Right cardiac atrium (tissue), 5 donors: ENCODE results near the gene AP3S2. TPM values are rescaled to one million over a fixed set of nuclear protein-coding genes. Genes with fewer than 3 reads are reported as not detected.
"Not testable (repeated sequence)": the region's sequence is repeated elsewhere in the genome, so short reads cannot be mapped to it uniquely, and the experiment has no call there.

Experiments used
- ATAC-seq, 2 donors: fragments of 200-7000 bp; cut with Tn5 transposase; one replicate each; pipeline versions ENCODE4 v1.8.0 to v1.9.1; 2020; ENCODE audit warnings: moderate library complexity in 2 of 2, mild to moderate bottlenecking in 1 of 2
- DNase-seq, 3 donors: peaks; one replicate each; pipeline ENCODE4 v3.0.0-alpha.2; 2020
- H3K27ac ChIP-seq: one replicate; pipeline ENCODE4 v1.5.1; 2013; ENCODE audit warnings: mild to moderate bottlenecking, low read length, control low read depth, moderate library complexity
- H3K27me3 ChIP-seq: one replicate; pipeline ENCODE4 v1.6.1; 2013; ENCODE audit not compliant: control insufficient read depth, insufficient read depth
- H3K4me1 ChIP-seq: one replicate; pipeline ENCODE4 v1.6.1; 2013; ENCODE audit warnings: low read length; ENCODE audit not compliant: control insufficient read depth, insufficient read depth
- H3K4me3 ChIP-seq: one replicate; pipeline ENCODE4 v1.5.1; 2013; ENCODE audit warnings: low read length, control low read depth
- H3K9me3 ChIP-seq: one replicate; pipeline ENCODE4 v1.6.1; 2013; ENCODE audit warnings: low read length; ENCODE audit not compliant: control insufficient read depth
- WGBS: extraction: QIAGEN DNeasy Blood & Tissue Kit; methylation state at CpG from one replicate; pipeline ENCODE4 v1.1.7; 2013; 5-methylcytosine and 5-hydroxymethylcytosine counted together
- intact Hi-C, 4 donors: fragments of 100-400 bp; cut with DNase I; formaldehyde crosslinking; loops; one replicate each; pipeline versions ENCODE4 v1.11.0 to v1.14.0; 2022 to 2023
- long read RNA-seq, 4 donors: library from polyadenylated mRNA; unstranded; transcript quantifications; one replicate each; pipeline ENCODE4 v2.0.0, GENCODE V29; 2020 to 2021
- polyA plus RNA-seq: library from polyadenylated mRNA; stranded (reverse); fragments of 200-250 nt; gene quantifications from one replicate; pipeline ENCODE4 v1.2.3, GENCODE V29; 2013
- total RNA-seq, 4 donors: library from RNA; stranded (reverse); fragmentation: NEBNext Ultra II Directional; extraction: Animal tissue kit (Norgen Biotek cat#: 25700); gene quantifications; one replicate each; pipeline ENCODE4 v1.2.1, GENCODE V29; 2021
- donor health status: healthy with polysubstance abuse.
- donor health status: DM: no; HTN: yes; CAD: no.
- donor health status: DM: no; HTN: no; CAD: no.
- donor health status: DM: no; HTN: yes; CAD: no; lungs with severe emphysema.
- donor health status: DM: yes; HTN: yes; CAD: no.

The AP3S2 gene
- 10 to 100 TPM; 38.5 to 42.6 (median 40.4) TPM for total RNA-seq
- polyA plus RNA-seq = 28.8 TPM
- long read RNA-seq, donor 1, full-length matches to known transcripts = 132 of 140 reads
- long read RNA-seq, donor 1, partial matches to known transcripts = 0 of 140 reads
- long read RNA-seq, donor 1, other reads (novel, unspliced or antisense) = 8 of 140 reads
- long read RNA-seq, donor 2, full-length matches to known transcripts = 58 of 61 reads
- long read RNA-seq, donor 2, partial matches to known transcripts = 0 of 61 reads
- long read RNA-seq, donor 2, other reads (novel, unspliced or antisense) = 3 of 61 reads
- long read RNA-seq, donor 3, full-length matches to known transcripts = 348 of 375 reads
- long read RNA-seq, donor 3, partial matches to known transcripts = 2 of 375 reads
- long read RNA-seq, donor 3, other reads (novel, unspliced or antisense) = 25 of 375 reads
- long read RNA-seq, donor 4, full-length matches to known transcripts = 63 of 73 reads
- long read RNA-seq, donor 4, partial matches to known transcripts = 1 of 73 reads
- long read RNA-seq, donor 4, other reads (novel, unspliced or antisense) = 9 of 73 reads

- intact Hi-C loops = loop anchor here in 1 of 4 donors (5.0 kb wide), 1 partner anchor 178 kb away; no protein-coding TSS in a partner anchor
Measured at GRCh38 chr15:89893696-89894447, at the start of gene AP3S2. Gene AP3S2 (minus strand): TSS chr15:89893994. CDS start chr15:89893949, 45 bp downstream.

GRCh38 chr15:89939910-89940309 is 46.1 kb upstream of the AP3S2 start:
- no peak for ATAC-seq
- DNase-seq = no peak
- H3K27ac ChIP-seq = no peak overlapping the region
- WGBS = 81% methylated on average over 3 of the region's 3 CpGs
- H3K4me1 ChIP-seq = no peaks in the 10 kb centered on the region
- intact Hi-C loops = no loop called here
- H3K4me3 ChIP-seq = no peak overlapping the region
- no peaks in the 10 kb centered on the region for H3K9me3 ChIP-seq
- H3K27me3 ChIP-seq = no peaks in the 10 kb centered on the region

More at GRCh38 chr15:89893696-89894447, at the start of gene AP3S2:
- H3K4me3 ChIP-seq = peak within 1 kb of the TSS; percentile 84
- no peaks in the 10 kb centered on the region for H3K27me3 ChIP-seq
- peak within 1 kb of the TSS; percentile 88 for H3K27ac ChIP-seq
- under 1% methylated on average over 62 of the region's 62 CpGs for WGBS
- H3K9me3 ChIP-seq = no peaks in the 10 kb centered on the region
- DNase-seq = peak; percentile 91 to 95 (median 95)
- ATAC-seq = peak; percentile 98 to 99
- H3K4me1 ChIP-seq = peaks cover 2% of the 10 kb centered on the region

DNA sequence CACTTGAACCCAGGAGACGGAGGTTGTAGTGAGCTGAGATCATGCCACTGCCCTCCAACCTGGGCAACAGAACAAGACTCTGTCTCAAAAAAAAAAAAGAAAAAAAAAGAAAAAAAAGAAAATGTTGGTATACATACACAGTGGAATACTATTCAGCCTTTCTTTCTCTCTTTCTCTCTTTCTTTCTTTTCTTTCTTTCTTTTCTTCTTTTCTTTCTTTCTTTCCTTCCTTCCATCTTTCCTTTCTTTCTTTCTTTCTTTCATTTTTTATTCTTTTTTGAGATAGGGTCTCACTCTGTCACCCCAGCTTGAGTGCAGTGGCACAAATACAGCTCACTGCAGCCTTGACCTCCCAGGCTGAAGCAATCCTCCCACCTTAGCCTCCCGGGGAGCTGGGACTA is 45.6 kb upstream of the AP3S2 start:
- DNase-seq, H3K4me3 ChIP-seq, H3K4me1 ChIP-seq, H3K27ac ChIP-seq, intact Hi-C loops, ATAC-seq, H3K9me3 ChIP-seq, H3K27me3 ChIP-seq: not testable (repeated sequence)
- 81% methylated on average over 2 of the region's 2 CpGs for WGBS

- no peak overlapping the region for H3K4me3 ChIP-seq
- intact Hi-C loops = no loop called here
- no peak overlapping the region for H3K27ac ChIP-seq
- no peaks in the 10 kb centered on the region for H3K9me3 ChIP-seq
- H3K27me3 ChIP-seq = no peaks in the 10 kb centered on the region
- no peaks in the 10 kb centered on the region for H3K4me1 ChIP-seq
- ATAC-seq (no peak), DNase-seq (no peak)
- 80% methylated on average over 10 of the region's 10 CpGs for WGBS
Measured at GRCh38 chr15:89937365-89938350, 43.9 kb upstream of the AP3S2 start.

DNA sequence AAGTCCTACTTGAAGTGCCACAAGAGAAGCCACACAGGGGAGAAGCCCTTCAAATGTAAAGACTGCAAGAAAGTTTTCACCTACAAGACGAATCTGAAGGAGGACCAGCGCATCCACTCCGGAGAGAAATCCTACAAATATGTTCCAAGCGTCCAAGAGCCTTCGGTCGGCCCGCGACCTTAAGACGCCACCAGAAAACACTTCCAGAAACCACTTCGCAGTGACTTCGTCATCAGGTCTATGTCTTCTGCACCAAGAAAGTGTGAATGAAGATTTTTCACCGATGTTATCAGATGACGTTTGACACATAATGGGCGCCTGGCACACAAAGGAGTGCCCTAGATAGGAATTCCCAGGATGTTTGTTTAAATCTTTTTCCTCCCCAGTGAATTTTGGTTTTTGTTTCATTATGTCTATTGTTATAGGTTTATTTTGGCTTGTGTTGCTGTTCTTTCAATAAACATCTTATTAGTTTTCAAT is 43.0 kb upstream of the AP3S2 start:
- DNase-seq (no peak), ATAC-seq (no peak)
- Histone ChIP-seq H3K4me1 (no peaks in the 10 kb centered on the region), H3K9me3 (no peaks in the 10 kb centered on the region), H3K27me3 (no peaks in the 10 kb centered on the region), H3K4me3 (no peak overlapping the region), H3K27ac (no peak overlapping the region)
- whole genome bisulfite sequencing = 85% methylated on average over 14 of the region's 14 CpGs
- intact Hi-C loops = no loop called here

DNA sequence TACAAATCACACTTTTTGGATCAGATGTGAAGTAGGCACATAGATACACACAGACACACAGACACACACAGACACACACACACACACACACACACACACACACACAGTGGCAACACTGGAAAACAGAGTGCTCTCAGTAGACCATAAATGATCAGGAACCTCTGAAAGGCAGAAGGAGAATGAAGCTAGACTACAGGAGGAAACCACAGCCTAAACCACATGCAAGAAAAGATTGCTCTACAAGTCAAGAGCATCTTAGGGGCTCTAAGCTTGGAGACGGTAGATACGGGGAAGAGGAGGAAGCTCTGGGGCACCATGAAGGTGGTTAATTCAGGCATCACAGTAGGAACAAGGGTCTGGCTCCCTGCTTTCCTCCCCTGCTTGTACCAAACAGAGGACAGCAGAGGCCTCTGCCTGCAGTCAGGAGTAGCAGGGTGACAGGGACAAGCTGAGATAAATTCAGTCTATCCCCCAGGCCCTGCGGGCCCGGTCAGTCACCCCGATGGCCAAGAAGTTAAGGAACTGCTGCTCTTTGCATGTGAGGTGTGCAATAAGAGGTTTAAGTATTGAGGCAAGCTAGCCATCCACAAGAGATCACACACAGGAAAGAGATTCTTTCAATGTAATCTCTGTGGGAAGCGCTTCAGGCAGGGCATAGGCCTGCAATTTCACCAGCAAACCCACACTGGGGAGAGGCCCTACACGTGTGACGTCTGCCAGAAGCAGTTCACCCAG is 42.4 kb upstream of the AP3S2 start:
- no peak for ATAC-seq
- WGBS = 74% methylated on average over 8 of the region's 8 CpGs
- Histone ChIP-seq H3K27ac (no peak overlapping the region), H3K4me1 (no peaks in the 10 kb centered on the region), H3K4me3 (no peak overlapping the region), H3K9me3 (no peaks in the 10 kb centered on the region), H3K27me3 (no peaks in the 10 kb centered on the region)
- intact Hi-C loops = no loop called here
- DNase-seq = no peak

GRCh38 chr15:89932880-89933279 is 39.1 kb upstream of the AP3S2 start:
- no peak overlapping the region for H3K4me3 ChIP-seq
- intact Hi-C loops = loop anchor here in 1 of 4 donors (5.0 kb wide), 1 partner anchor 49 kb away; no protein-coding TSS in a partner anchor
- DNase-seq = no peak
- H3K27me3 ChIP-seq = no peaks in the 10 kb centered on the region
- no peak overlapping the region for H3K27ac ChIP-seq
- no peaks in the 10 kb centered on the region for H3K4me1 ChIP-seq
- ATAC-seq = no peak
- H3K9me3 ChIP-seq = no peaks in the 10 kb centered on the region
- 96% methylated on average over 3 of the region's 3 CpGs for WGBS

DNA sequence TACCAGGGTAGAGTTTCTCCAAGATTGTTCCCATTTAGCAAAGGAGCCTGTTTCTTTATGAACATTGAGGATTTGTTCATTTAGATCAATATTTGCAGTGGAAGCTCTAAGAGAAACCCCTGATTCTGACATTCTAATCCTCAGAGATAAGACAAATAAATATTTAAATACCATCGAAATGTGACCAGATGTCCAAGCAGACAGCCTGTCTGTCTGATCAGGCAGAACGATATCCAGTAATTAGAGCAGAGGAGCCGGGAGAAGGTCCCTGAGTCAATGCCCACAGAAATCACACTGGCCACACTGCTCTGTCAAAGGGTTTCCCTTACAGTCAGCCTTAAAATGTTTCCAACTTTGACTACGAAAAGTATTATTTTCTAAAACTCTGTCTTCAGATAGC is 34.6 kb upstream of the AP3S2 start:
- Histone ChIP-seq H3K4me3 (no peak overlapping the region), H3K4me1 (no peaks in the 10 kb centered on the region), H3K27me3 (no peaks in the 10 kb centered on the region), H3K9me3 (no peaks in the 10 kb centered on the region), H3K27ac (no peak overlapping the region)
- WGBS = 70% methylated on average over 4 of the region's 4 CpGs
- ATAC-seq (no peak), DNase-seq (no peak)
- intact Hi-C loops = no loop called here

DNA sequence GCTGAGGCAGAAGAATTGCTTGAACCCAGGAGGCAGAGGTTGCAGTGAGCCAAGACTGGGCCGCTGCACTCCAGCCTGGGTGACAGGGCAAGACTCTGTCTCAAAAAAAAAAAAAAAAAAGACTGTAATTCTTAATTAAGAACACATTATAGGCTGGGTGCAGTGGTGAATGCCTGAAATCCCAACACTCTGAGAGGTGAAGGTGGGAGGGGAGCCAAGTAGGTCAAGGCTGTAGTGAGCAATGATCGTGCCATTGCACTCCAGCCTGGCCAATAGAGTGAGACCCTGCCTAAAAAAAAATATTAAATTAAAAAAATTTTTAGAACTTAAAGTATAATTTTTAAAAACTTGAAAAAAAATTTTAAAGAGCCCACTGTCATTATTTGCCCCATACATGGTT is 32.4 kb upstream of the AP3S2 start:
- Histone ChIP-seq H3K27me3 (no peaks in the 10 kb centered on the region), H3K9me3 (no peaks in the 10 kb centered on the region), H3K27ac (no peak overlapping the region), H3K4me1 (no peaks in the 10 kb centered on the region), H3K4me3 (no peak overlapping the region)
- intact Hi-C loops = no loop called here
- 67% methylated on average over 2 of the region's 2 CpGs for WGBS
- no peak for ATAC-seq
- DNase-seq = no peak
